Stomach smooth muscle (tissue), 2 donors: ENCODE data around the gene OR2V2.
"Not testable (repeated sequence)": the region's sequence is repeated elsewhere in the genome, so short reads cannot be mapped to it uniquely, and the experiment has no call there.

Source experiments
- H3K27ac ChIP-seq: one replicate; pipeline ENCODE4 v1.7.0; 2013; ENCODE audit warnings: mild to moderate bottlenecking, low read length, inconsistent platforms
- H3K27me3 ChIP-seq, 2 donors: one replicate each; pipeline ENCODE4 v1.7.0; 2013; ENCODE audit warnings: low read length in 2 of 2; ENCODE audit not compliant: insufficient read depth in 2 of 2, control insufficient read depth in 1 of 2
- H3K36me3 ChIP-seq, 2 donors: one replicate each; pipeline ENCODE4 v1.7.0; 2013; ENCODE audit warnings: low read length in 2 of 2; ENCODE audit not compliant: control insufficient read depth in 2 of 2, insufficient read depth in 2 of 2
- H3K4me1 ChIP-seq: one replicate; pipeline ENCODE4 v1.7.0; 2013; ENCODE audit warnings: low read length; ENCODE audit not compliant: control insufficient read depth, insufficient read depth
- H3K4me3 ChIP-seq, 2 donors: one replicate each; pipeline ENCODE4 v1.7.0; 2013; ENCODE audit warnings: low read length in 2 of 2
- H3K9ac ChIP-seq, 2 donors: one replicate each; pipeline ENCODE4 v1.7.0; 2013; ENCODE audit warnings: low read length in 2 of 2, mild to moderate bottlenecking in 1 of 2
- H3K9me3 ChIP-seq, 2 donors: one replicate each; pipeline ENCODE4 v1.7.0; 2013; ENCODE audit warnings: low read length in 2 of 2; ENCODE audit not compliant: control insufficient read depth in 2 of 2
- donor health status: healthy.
- donor health status: Pancreatic carcinoma.

The OR2V2 gene

DNA sequence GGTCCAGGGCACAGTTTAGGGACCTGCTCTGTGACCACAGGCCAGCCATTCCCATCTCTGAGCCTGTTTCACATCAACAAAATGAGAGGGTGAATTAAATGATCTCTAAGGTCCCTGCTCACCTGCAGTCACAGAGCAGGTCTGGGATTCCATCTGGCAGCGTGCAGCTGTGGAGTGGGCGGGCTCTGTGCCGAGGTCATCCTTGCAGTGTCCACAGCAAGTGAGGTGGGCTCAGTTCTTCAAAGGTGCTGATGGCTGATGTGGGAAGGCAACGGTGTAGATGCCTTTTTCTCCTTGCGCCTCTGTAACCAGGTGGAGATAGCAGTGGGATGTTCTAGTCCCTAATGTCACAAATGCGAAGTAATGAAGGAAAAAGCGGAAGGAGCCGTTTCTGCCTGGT lies 28.3 kb upstream of the OR2V2 start:
- H3K27me3 ChIP-seq: peaks cover 42 to 49% of the 10 kb centered on the region in 2 donors
- H3K27ac ChIP-seq: no peak overlapping the region
- H3K4me1 ChIP-seq: peaks cover 2% of the 10 kb centered on the region
- no peak overlapping the region for H3K4me3 ChIP-seq
- no peak overlapping the region for H3K9ac ChIP-seq
- peaks cover 0 to under 1% of the 10 kb centered on the region in 2 donors for H3K9me3 ChIP-seq
- no peaks in the 10 kb centered on the region for H3K36me3 ChIP-seq

GRCh38 chr5:181120306-181120705 lies 27.1 kb upstream of the OR2V2 start:
- H3K9me3 ChIP-seq: no peaks in the 10 kb centered on the region
- no peak overlapping the region for H3K27ac ChIP-seq
- no peak overlapping the region for H3K9ac ChIP-seq
- no peak overlapping the region for H3K4me3 ChIP-seq
- peaks cover 2% of the 10 kb centered on the region for H3K4me1 ChIP-seq
- no peaks in the 10 kb centered on the region for H3K36me3 ChIP-seq
- peaks cover 32 to 44% of the 10 kb centered on the region in 2 donors for H3K27me3 ChIP-seq

GRCh38 chr5:181120761-181121160 lies 26.6 kb upstream of the OR2V2 start:
- no peaks in the 10 kb centered on the region for H3K9me3 ChIP-seq
- H3K27me3 ChIP-seq: peaks cover 28 to 42% of the 10 kb centered on the region in 2 donors
- H3K4me1 ChIP-seq: peaks cover 2% of the 10 kb centered on the region
- H3K4me3 ChIP-seq: no peak overlapping the region
- H3K36me3 ChIP-seq: no peaks in the 10 kb centered on the region
- no peak overlapping the region for H3K9ac ChIP-seq
- H3K27ac ChIP-seq: no peak overlapping the region

DNA sequence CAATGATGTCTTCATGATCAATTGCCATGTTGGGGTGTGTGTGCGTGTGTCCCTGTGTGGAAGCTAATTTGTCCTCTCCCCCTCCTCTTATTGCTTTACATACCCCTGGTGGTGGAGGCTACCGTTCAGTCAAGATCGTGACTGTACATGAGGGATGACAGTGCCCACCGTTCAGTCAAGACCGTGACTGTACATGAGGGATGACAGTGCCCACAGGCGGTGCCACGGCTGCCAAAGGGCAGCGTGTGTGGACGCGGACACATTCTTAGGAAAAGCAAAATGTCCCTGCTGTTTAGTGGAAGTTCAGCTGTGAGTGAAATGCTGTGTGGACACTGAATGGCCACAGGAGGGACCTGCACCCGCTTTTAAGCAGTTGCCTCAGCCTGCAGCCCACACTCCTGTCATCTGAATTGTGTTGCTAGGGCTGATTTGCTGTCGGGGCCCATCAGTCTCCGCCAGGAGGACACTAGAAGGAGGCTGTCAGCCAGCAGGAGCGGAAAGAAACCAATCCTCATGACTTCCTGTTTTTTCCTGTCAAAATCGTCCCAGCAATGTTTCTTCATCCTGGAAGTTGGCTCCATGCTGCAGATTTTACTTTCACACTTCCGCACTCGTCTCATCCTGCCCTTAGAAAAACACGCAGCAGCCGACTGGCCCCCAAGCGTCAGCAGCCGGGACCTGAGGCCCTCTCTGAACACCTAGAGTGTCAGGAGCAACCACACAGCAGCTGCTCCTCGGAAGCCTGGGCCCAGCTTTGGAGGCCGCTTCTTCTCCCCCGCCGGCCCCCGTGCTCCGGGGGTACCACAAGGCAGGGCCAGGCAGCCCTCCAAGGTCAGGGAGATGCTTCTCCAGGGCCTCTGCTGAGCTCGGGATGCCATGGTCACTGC lies 25.5 kb upstream of the OR2V2 start:
- Histone ChIP-seq H3K4me3 (no peak overlapping the region), H3K9me3 (no peaks in the 10 kb centered on the region), H3K36me3 (no peaks in the 10 kb centered on the region), H3K9ac (no peak overlapping the region), H3K4me1 (peaks cover 2% of the 10 kb centered on the region), H3K27ac (no peak overlapping the region), H3K27me3 (peaks cover 18 to 38% of the 10 kb centered on the region in 2 donors)

DNA sequence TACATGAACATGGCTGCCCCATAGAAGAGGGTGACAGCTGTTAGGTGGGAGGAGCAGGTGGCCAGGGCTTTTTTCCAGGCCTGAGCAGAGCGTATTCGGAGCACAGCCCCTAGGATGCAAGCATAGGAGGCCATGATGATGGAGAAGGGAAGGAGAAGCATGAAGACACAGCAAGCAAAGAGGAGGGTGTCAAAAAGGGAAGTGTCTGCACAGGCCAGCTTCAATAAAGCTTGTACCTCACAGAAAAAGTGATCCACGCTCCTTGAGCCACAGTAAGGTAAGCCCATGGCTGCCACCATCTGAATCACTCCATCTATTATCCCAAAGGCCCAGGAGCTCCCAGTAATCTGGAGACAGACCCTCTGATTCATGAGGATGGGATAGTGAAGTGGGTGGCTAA lies 22.9 kb upstream of the OR2V2 start:
- Histone ChIP-seq H3K27ac (no peak overlapping the region), H3K27me3 (peaks cover 23 to 42% of the 10 kb centered on the region in 2 donors), H3K9me3 (no peaks in the 10 kb centered on the region), H3K4me3 (no peak overlapping the region), H3K4me1 (peaks cover 2% of the 10 kb centered on the region), H3K36me3 (no peaks in the 10 kb centered on the region), H3K9ac (no peak overlapping the region)

DNA sequence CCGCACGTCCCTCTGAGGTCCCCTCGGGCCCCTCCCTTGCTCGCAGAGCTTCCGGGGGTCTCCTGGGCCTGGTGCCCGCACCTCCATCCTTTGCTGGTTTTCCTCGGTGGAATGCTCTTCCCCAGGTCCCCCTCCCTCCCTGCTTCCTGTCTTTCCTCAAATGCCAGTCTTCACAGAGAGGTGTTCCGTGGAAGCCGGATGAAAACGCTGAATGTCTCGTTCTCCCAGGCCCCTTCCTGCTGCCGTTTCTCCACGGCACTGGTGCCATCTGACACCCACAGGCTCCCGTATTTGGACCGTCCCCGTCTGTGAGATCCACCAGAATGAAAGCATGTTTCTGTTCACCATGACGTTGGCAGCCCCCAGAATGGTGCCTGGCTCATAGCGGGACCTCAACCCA lies 20.5 kb upstream of the OR2V2 start:
- H3K9me3 ChIP-seq: no peaks in the 10 kb centered on the region
- H3K4me1 ChIP-seq: peaks cover 2% of the 10 kb centered on the region
- H3K9ac ChIP-seq: no peak overlapping the region
- H3K36me3 ChIP-seq: no peaks in the 10 kb centered on the region
- no peak overlapping the region for H3K4me3 ChIP-seq
- no peak overlapping the region for H3K27ac ChIP-seq
- peaks cover 25 to 42% of the 10 kb centered on the region in 2 donors for H3K27me3 ChIP-seq

DNA sequence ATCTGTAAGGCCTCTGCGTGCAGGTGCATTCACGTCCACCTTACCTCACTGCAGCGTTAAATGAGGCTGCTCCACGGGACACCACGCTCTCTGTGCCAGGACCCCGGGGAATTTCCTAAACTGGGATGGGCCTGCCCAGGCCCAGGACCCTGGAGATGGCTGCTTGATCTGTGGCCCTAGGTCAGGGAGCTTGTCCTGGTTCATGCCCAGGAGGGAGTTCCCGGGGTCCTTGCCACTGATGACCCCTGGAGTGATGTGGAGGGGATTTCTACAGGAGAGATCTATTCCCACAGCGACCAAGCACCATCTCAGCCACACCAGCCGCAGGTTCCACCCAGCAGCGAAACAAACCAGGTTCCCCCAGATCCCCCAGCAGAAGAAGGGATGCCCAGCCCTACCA lies 19.9 kb upstream of the OR2V2 start:
- Histone ChIP-seq H3K4me3 (no peak overlapping the region), H3K36me3 (no peaks in the 10 kb centered on the region), H3K27me3 (peaks cover 25 to 38% of the 10 kb centered on the region in 2 donors), H3K9ac (no peak overlapping the region), H3K27ac (no peak overlapping the region), H3K4me1 (peaks cover 2% of the 10 kb centered on the region), H3K9me3 (no peaks in the 10 kb centered on the region)

DNA sequence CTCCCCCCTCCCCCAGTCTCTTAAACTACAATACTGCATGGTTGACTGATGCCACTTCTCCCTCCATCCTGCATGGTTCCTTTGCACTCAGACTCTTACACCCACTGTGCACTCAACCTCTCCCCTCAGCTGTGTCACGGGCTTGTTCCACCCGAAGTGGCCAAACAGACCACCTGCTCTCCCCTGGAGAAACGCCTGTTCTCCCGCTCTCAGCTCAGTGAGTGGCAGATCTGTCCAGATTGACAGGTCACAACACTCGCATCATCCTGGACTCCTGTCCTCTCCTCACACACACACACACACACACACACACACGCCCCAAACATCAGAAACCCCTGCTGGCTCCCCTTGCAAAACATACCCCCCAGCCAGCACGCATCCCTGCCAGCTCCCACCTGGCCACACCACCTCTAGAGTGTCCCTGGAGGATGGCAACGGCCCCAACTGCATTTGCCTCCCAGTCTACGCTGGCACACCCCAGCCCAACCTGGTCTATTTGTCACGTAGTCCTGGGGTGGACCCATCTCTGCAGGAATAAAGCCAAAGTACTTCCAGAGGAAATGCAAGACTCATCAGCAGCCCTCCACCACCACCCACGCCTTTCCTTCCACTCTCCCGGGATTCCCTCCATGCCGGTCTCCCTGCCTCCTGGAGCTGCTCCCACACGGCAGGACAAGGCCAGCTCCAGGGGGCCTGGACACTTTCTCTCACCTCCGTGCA lies 19.3 kb upstream of the OR2V2 start:
- no peaks in the 10 kb centered on the region for H3K9me3 ChIP-seq
- no peak overlapping the region for H3K4me3 ChIP-seq
- H3K27me3 ChIP-seq: peaks cover 21 to 40% of the 10 kb centered on the region in 2 donors
- no peak overlapping the region for H3K27ac ChIP-seq
- H3K36me3 ChIP-seq: no peaks in the 10 kb centered on the region
- H3K9ac ChIP-seq: no peak overlapping the region
- H3K4me1 ChIP-seq: peaks cover 2% of the 10 kb centered on the region

DNA sequence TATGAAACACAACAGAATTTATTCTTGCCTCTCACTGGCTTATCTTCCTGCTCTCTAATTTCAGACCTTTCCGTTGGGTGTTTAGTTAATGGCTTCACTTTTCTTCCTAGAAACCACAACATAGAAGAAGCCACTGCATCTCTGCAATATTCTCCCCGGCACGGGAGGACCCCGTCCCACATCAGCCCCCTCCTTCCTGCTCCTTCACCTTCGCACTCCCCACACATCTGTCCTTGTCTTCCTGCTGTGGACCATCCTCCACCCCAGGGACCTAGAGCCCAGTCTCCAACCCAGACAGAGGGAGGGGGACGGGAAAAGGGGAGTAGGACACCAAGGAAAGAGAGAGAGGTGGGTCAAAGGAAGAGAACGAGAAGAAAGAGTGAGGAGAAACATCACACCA lies 17.8 kb upstream of the OR2V2 start:
- Histone ChIP-seq H3K27ac (no peak overlapping the region), H3K9me3 (no peaks in the 10 kb centered on the region), H3K9ac (no peak overlapping the region), H3K36me3 (no peaks in the 10 kb centered on the region), H3K4me1 (no peaks in the 10 kb centered on the region), H3K27me3 (peaks cover 18 to 34% of the 10 kb centered on the region in 2 donors), H3K4me3 (no peak overlapping the region)

DNA sequence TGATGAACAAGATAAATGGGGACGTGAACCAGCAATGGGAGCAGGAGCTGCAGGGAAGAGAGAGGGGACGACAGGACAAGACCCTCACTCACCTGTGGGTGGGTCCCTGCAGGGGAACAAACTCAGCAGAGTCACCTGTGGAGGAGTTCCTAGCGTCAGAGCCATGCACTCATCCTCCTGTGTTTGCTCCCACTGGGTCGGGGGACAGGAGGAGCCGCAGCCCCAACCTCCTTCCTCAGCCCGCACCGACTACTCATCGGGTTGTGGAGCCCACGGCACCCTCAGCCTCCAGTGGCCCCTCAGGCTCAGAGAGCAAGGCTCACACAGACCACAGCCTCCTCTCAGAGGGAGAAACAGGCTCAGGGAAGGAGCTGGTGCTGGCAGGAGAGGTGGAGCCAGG lies 17.3 kb upstream of the OR2V2 start:
- not testable (repeated sequence) for H3K36me3 ChIP-seq, H3K4me3 ChIP-seq, H3K9ac ChIP-seq, H3K4me1 ChIP-seq, H3K27ac ChIP-seq, H3K9me3 ChIP-seq
- H3K27me3 ChIP-seq: peaks cover 18 to 32% of the 10 kb centered on the region in 2 donors
